ENCODE data around the gene CMTM3. TPM values are rescaled to one million over a fixed set of nuclear protein-coding genes. Genes with fewer than 3 reads are reported as not detected.
A peak's percentile ranks its signal among the peaks of the same experiment; 100 is the strongest.

The CMTM3 gene
- total and polyA plus RNA-seq, 9 of the 15 experiments (the other 6 are each of a cell fraction or from before 2014, with no cell fraction given): 4.6 to 33.4 (median 17.5) TPM

GRCh38 chr16:66605177-66605978 is 874 bp downstream of the CMTM3 start (continued):
- TF ChIP-seq JUN (IDR thresholded peaks at IDR 0.05; ENCODE audit: borderline replicate concordance, low read depth, low read length): peak; percentile 18; the same call in 1 of the 2 replicates
- no peak for TF ChIP-seq JUN (CRISPR knock-in tag; IDR thresholded peaks at IDR 0.05; ENCODE audit: borderline replicate concordance)
- no peak for TF ChIP-seq ZNF707 (CRISPR knock-in tag; conservative IDR thresholded peaks at IDR 0.05)
- peak; percentile 57; the same call in 1 of the 2 replicates for TF ChIP-seq SMARCA5 (IDR thresholded peaks at IDR 0.05)
- TF ChIP-seq, protein P1, sequence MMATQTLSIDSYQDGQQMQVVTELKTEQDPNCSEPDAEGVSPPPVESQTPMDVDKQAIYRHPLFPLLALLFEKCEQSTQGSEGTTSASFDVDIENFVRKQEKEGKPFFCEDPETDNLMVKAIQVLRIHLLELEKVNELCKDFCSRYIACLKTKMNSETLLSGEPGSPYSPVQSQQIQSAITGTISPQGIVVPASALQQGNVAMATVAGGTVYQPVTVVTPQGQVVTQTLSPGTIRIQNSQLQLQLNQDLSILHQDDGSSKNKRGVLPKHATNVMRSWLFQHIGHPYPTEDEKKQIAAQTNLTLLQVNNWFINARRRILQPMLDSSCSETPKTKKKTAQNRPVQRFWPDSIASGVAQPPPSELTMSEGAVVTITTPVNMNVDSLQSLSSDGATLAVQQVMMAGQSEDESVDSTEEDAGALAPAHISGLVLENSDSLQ (IDR thresholded peaks at IDR 0.05): peak; percentile 28; the same call in 1 of the 2 replicates
- TF ChIP-seq RBFOX2 (IDR thresholded peaks at IDR 0.05; ENCODE audit: low read depth, low read length): peak; percentile 71
- TF ChIP-seq ZBTB11 (CRISPR knock-in tag; IDR thresholded peaks at IDR 0.05): no peak
- TF ChIP-seq YY1 (IDR thresholded peaks at IDR 0.05; ENCODE audit: borderline replicate concordance in 1 of 3, control insufficient read depth in 1 of 3, extremely low read depth in 1 of 3, insufficient read depth in 3 of 3, insufficient read length in 1 of 3, insufficient replicate concordance in 2 of 3, low read depth in 1 of 3, low read length in 2 of 3): peak in 1 of 3 experiments; percentile 6
- no peak for TF ChIP-seq SMC3 (conservative IDR thresholded peaks at IDR 0.05; ENCODE audit: insufficient read depth, low read depth, low read length)
- TF ChIP-seq HNRNPH1 (optimal IDR thresholded peaks at IDR 0.05; ENCODE audit: low read depth, low read length): no peak
- TF ChIP-seq POLR2A (conservative IDR thresholded peaks at IDR 0.05): 0 out of 2 replicates have a peak, but pooled peaks have one; percentile 48
- peak; percentile 79 for TF ChIP-seq POLR2G (IDR thresholded peaks at IDR 0.05; ENCODE audit: low read depth, low read length)
- TF ChIP-seq, protein P2, sequence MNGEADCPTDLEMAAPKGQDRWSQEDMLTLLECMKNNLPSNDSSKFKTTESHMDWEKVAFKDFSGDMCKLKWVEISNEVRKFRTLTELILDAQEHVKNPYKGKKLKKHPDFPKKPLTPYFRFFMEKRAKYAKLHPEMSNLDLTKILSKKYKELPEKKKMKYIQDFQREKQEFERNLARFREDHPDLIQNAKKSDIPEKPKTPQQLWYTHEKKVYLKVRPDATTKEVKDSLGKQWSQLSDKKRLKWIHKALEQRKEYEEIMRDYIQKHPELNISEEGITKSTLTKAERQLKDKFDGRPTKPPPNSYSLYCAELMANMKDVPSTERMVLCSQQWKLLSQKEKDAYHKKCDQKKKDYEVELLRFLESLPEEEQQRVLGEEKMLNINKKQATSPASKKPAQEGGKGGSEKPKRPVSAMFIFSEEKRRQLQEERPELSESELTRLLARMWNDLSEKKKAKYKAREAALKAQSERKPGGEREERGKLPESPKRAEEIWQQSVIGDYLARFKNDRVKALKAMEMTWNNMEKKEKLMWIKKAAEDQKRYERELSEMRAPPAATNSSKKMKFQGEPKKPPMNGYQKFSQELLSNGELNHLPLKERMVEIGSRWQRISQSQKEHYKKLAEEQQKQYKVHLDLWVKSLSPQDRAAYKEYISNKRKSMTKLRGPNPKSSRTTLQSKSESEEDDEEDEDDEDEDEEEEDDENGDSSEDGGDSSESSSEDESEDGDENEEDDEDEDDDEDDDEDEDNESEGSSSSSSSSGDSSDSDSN (IDR thresholded peaks at IDR 0.05; ENCODE audit: borderline replicate concordance in 1 of 2, low read depth in 2 of 2, low read length in 2 of 2): 0 out of 4 replicates have a peak, but pooled peaks of 1 of the 2 experiments have one; percentile 51
- TF ChIP-seq PRDM10 (IDR thresholded peaks at IDR 0.05; ENCODE audit: partially characterized antibody): peak; percentile 55
